DND-41 (cell line): ENCODE measurements around the gene SKAP1.

ENCODE experiments used
- ATAC-seq: fragments of 200-7000 bp; cut with Tn5 transposase; 3 replicates; pipeline ENCODE4 v1.9.1; 2021; ENCODE audit warnings: low read depth; ENCODE audit not compliant: insufficient read depth
- DNase-seq: peaks from one replicate; pipeline ENCODE4 v3.0.0-alpha.2; 2020
- H2AFZ ChIP-seq: 2 replicates; pipeline ENCODE4 v1.6.0; 2012; ENCODE audit warnings: low read depth, low read length
- H3K27ac ChIP-seq: 2 replicates; pipeline ENCODE4 v1.5.1; 2012; ENCODE audit warnings: low read length, inconsistent platforms
- H3K27me3 ChIP-seq: fragments of 200-600 bp; sonication (generic); 2 replicates; pipeline ENCODE4 v1.6.0; 2012; ENCODE audit warnings: low read length, mild to moderate bottlenecking, inconsistent platforms; ENCODE audit not compliant: insufficient read depth, poor library complexity
- H3K36me3 ChIP-seq: 2 replicates; pipeline ENCODE4 v1.5.1; 2012; ENCODE audit warnings: low read length, inconsistent platforms; ENCODE audit not compliant: insufficient read depth
- H3K4me1 ChIP-seq: 2 replicates; pipeline ENCODE4 v1.5.1; 2012; ENCODE audit warnings: mild to moderate bottlenecking, low read length; ENCODE audit not compliant: insufficient read depth
- H3K4me2 ChIP-seq: 2 replicates; pipeline ENCODE4 v1.6.0; 2012; ENCODE audit warnings: mild to moderate bottlenecking, moderate library complexity, low read length, inconsistent platforms; ENCODE audit not compliant: insufficient read depth
- H3K4me3 ChIP-seq, 2 experiments: fragments of 200-600 bp in 1 of 2; shearing (Covaris generic) in 1 of 2; 2 replicates each; pipeline ENCODE4 v1.5.1; 2012 to 2016; ENCODE audit warnings: inconsistent platforms in 2 of 2, low read length in 2 of 2, mild to moderate bottlenecking in 2 of 2, low read depth in 1 of 2, moderate library complexity in 1 of 2
- H3K79me2 ChIP-seq: 2 replicates; pipeline ENCODE4 v1.6.0; 2012; ENCODE audit warnings: low read length, inconsistent platforms; ENCODE audit not compliant: insufficient read depth
- H3K9ac ChIP-seq: 2 replicates; pipeline ENCODE4 v1.6.0; 2012; ENCODE audit warnings: low read depth, mild to moderate bottlenecking, inconsistent platforms, low read length, moderate library complexity
- H3K9me3 ChIP-seq: 2 replicates; pipeline ENCODE4 v1.5.1; 2012; ENCODE audit warnings: low read length, moderate library complexity, mild to moderate bottlenecking, inconsistent platforms; ENCODE audit not compliant: insufficient read depth, severe bottlenecking
- H4K20me1 ChIP-seq: 2 replicates; pipeline ENCODE4 v1.6.0; 2012; ENCODE audit warnings: low read length; ENCODE audit not compliant: insufficient read depth
- CTCF ChIP-seq: IDR thresholded peaks from 2 replicates; pipeline ENCODE4 v1.5.1; 2012; ENCODE audit warnings: borderline replicate concordance, low read length, moderate library complexity, mild to moderate bottlenecking; ENCODE audit not compliant: poor library complexity, severe bottlenecking; ENCODE audit errors: extremely low read depth
- EZH2 ChIP-seq: IDR thresholded peaks from 3 replicates; pipeline ENCODE4 v1.6.1; 2012; ENCODE audit warnings: borderline replicate concordance, low read depth, mild to moderate bottlenecking, moderate library complexity, low read length, inconsistent platforms; ENCODE audit not compliant: severe bottlenecking

SKAP1 gene

GRCh38 chr17:48241131-48241591 is 188.9 kb downstream of the SKAP1 start:
- Histone ChIP-seq H3K4me1 (no peaks in the 10 kb centered on the region), H3K79me2 (no peaks in the 10 kb centered on the region), H3K4me3 (no peak overlapping the region), H3K27ac (no peak overlapping the region), H2AFZ (no peak overlapping the region), H3K27me3 (peaks cover 38% of the 10 kb centered on the region), H3K9me3 (no peaks in the 10 kb centered on the region), H3K4me2 (no peak overlapping the region), H3K9ac (no peak overlapping the region), H3K36me3 (no peaks in the 10 kb centered on the region), H4K20me1 (no peaks in the 10 kb centered on the region)
- TF ChIP-seq EZH2 (no peak), CTCF (no peak)
- ATAC-seq (no peak), DNase-seq (no peak)

GRCh38 chr17:48240562-48241130 is 189.4 kb downstream of the SKAP1 start:
- no peaks in the 10 kb centered on the region for H3K9me3 ChIP-seq
- no peak overlapping the region for H3K9ac ChIP-seq
- no peaks in the 10 kb centered on the region for H3K79me2 ChIP-seq
- peaks cover 43% of the 10 kb centered on the region for H3K27me3 ChIP-seq
- H3K4me1 ChIP-seq, result no peaks in the 10 kb centered on the region
- no peak overlapping the region for H3K4me3 ChIP-seq
- H4K20me1 ChIP-seq, result no peaks in the 10 kb centered on the region
- no peak overlapping the region for H2AFZ ChIP-seq
- H3K27ac ChIP-seq, result no peak overlapping the region
- TF ChIP-seq EZH2, result no peak
- TF ChIP-seq CTCF, result no peak
- ATAC-seq (no peak), DNase-seq (no peak)
- no peak overlapping the region for H3K4me2 ChIP-seq
- no peaks in the 10 kb centered on the region for H3K36me3 ChIP-seq

- no peak overlapping the region for H2AFZ ChIP-seq
- no peaks in the 10 kb centered on the region for H3K9me3 ChIP-seq
- H3K9ac ChIP-seq, result no peak overlapping the region
- no peak overlapping the region for H3K4me3 ChIP-seq
- H4K20me1 ChIP-seq, result no peaks in the 10 kb centered on the region
- no peaks in the 10 kb centered on the region for H3K36me3 ChIP-seq
- TF ChIP-seq EZH2 (no peak), CTCF (no peak)
- H3K27me3 ChIP-seq, result peaks cover 46% of the 10 kb centered on the region
- H3K4me1 ChIP-seq, result no peaks in the 10 kb centered on the region
- no peak overlapping the region for H3K27ac ChIP-seq
- DNase-seq (no peak), ATAC-seq (no peak)
- no peaks in the 10 kb centered on the region for H3K79me2 ChIP-seq
- no peak overlapping the region for H3K4me2 ChIP-seq
Measured at GRCh38 chr17:48240122-48240521, 189.9 kb downstream of the SKAP1 start.

- H3K27ac ChIP-seq, result no peak overlapping the region
- no peak overlapping the region for H2AFZ ChIP-seq
- no peak overlapping the region for H3K9ac ChIP-seq
- peaks cover 42% of the 10 kb centered on the region for H3K27me3 ChIP-seq
- TF ChIP-seq CTCF (no peak), EZH2 (no peak)
- no peak overlapping the region for H3K4me2 ChIP-seq
- H3K36me3 ChIP-seq, result no peaks in the 10 kb centered on the region
- no peak overlapping the region for H3K4me3 ChIP-seq
- ATAC-seq (no peak), DNase-seq (no peak)
- no peaks in the 10 kb centered on the region for H3K9me3 ChIP-seq
- no peaks in the 10 kb centered on the region for H3K79me2 ChIP-seq
- no peaks in the 10 kb centered on the region for H4K20me1 ChIP-seq
- H3K4me1 ChIP-seq, result no peaks in the 10 kb centered on the region
Measured at GRCh38 chr17:48239603-48239995, 190.4 kb downstream of the SKAP1 start.
